Glutamatergic neuron (in vitro differentiated cells): ENCODE data around the gene FBXO3. TPM values are rescaled to one million over a fixed set of nuclear protein-coding genes. Genes with fewer than 3 reads are reported as not detected.

Source experiments
- DNase-seq: peaks from one replicate; pipeline ENCODE4 v3.0.0; 2022
- H3K27ac Mint-ChIP-seq: one replicate; pipeline ENCODE4 v1.8.0; 2020; ENCODE audit warnings: mild to moderate bottlenecking, mixed read lengths, inconsistent platforms; ENCODE audit not compliant: unreplicated experiment
- H3K27me3 Mint-ChIP-seq: one replicate; pipeline ENCODE4 v1.8.0; 2020; ENCODE audit warnings: mild to moderate bottlenecking, moderate library complexity, mixed read lengths, inconsistent platforms; ENCODE audit not compliant: unreplicated experiment
- H3K36me3 Mint-ChIP-seq: one replicate; pipeline ENCODE4 v1.8.0; 2020; ENCODE audit warnings: mild to moderate bottlenecking, mixed read lengths, inconsistent platforms; ENCODE audit not compliant: unreplicated experiment
- H3K4me1 Mint-ChIP-seq: one replicate; pipeline ENCODE4 v1.8.0; 2020; ENCODE audit warnings: mild to moderate bottlenecking, low read depth, mixed read lengths, inconsistent platforms; ENCODE audit not compliant: unreplicated experiment
- H3K4me3 Mint-ChIP-seq: one replicate; pipeline ENCODE4 v1.8.0; 2020; ENCODE audit warnings: mild to moderate bottlenecking, mixed read lengths, inconsistent platforms; ENCODE audit not compliant: unreplicated experiment
- H3K9me3 Mint-ChIP-seq: one replicate; pipeline ENCODE4 v1.8.0; 2020; ENCODE audit warnings: mild to moderate bottlenecking, moderate library complexity, mixed read lengths, inconsistent platforms; ENCODE audit not compliant: unreplicated experiment
- total RNA-seq: library from RNA; stranded (reverse); fragmentation: NEBNext Ultra II Directional; extraction: Animal tissue kit (Norgen Biotek cat#: 25700); gene quantifications from one replicate; pipeline ENCODE4 v1.2.1, GENCODE V29; 2021; ENCODE audit not compliant: unreplicated experiment
- TF ChIP-seq, protein P1 (sequence below): fragments of 200-600 bp; sonication (generic); IDR thresholded peaks from one replicate; pipeline ENCODE4 v1.5.0; 2021; ENCODE audit not compliant: partially characterized antibody, unreplicated experiment

FBXO3 gene
- total RNA-seq, 1 donor from 2014 or later = 30.5 TPM

DNA sequence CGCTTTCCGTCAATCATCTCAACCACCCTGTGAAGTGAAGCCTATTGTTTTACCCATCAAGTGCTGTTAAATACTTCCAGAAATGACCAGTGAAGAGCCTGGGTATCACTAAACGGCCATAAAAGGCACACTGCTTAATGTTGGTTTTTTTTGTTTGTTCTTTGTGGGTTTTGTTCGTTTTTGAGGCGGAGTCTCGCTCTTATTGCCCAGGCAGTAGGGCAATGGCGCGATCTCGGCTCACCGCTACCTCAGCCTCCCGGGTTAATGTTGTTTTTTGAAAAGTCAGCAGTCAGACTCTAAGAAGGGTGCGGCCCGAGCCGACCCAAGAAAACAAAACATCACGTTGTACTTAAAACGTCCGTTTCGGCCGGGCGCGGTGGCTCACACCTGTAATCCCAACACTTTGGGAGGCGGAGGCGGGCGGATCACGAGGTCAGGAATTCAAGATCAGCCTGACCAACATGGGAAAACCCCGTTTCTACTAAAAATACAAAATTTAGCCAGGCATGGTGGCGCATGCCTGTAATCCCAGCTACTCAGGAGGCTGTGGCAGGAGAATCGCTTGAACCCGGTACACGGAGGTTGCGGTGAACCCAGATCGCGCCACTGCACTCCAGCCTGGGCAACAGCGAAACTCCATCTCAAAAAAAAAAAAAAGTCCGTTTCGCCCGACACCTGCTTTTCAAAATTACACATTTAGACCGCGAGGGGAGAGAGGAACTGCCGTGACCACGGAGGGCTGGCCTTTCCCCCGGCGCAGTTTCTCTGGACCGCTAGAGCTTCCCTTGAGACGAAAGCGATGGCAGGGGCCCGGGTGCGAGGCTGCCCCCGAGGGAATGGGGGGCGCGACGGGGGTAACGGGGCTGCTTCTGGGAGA, 38.8 kb downstream of the FBXO3 start:
- peaks cover 18% of the 10 kb centered on the region for H3K4me1 Mint-ChIP-seq
- no peak overlapping the region for H3K27ac Mint-ChIP-seq
- H3K9me3 Mint-ChIP-seq = no peaks in the 10 kb centered on the region
- no peaks in the 10 kb centered on the region for H3K36me3 Mint-ChIP-seq
- TF ChIP-seq, protein P1, sequence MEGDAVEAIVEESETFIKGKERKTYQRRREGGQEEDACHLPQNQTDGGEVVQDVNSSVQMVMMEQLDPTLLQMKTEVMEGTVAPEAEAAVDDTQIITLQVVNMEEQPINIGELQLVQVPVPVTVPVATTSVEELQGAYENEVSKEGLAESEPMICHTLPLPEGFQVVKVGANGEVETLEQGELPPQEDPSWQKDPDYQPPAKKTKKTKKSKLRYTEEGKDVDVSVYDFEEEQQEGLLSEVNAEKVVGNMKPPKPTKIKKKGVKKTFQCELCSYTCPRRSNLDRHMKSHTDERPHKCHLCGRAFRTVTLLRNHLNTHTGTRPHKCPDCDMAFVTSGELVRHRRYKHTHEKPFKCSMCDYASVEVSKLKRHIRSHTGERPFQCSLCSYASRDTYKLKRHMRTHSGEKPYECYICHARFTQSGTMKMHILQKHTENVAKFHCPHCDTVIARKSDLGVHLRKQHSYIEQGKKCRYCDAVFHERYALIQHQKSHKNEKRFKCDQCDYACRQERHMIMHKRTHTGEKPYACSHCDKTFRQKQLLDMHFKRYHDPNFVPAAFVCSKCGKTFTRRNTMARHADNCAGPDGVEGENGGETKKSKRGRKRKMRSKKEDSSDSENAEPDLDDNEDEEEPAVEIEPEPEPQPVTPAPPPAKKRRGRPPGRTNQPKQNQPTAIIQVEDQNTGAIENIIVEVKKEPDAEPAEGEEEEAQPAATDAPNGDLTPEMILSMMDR = no peak
- peak overlapping the region; percentile 90 for H3K4me3 Mint-ChIP-seq
- no peaks in the 10 kb centered on the region for H3K27me3 Mint-ChIP-seq
- DNase-seq = peak; percentile 18

DNA sequence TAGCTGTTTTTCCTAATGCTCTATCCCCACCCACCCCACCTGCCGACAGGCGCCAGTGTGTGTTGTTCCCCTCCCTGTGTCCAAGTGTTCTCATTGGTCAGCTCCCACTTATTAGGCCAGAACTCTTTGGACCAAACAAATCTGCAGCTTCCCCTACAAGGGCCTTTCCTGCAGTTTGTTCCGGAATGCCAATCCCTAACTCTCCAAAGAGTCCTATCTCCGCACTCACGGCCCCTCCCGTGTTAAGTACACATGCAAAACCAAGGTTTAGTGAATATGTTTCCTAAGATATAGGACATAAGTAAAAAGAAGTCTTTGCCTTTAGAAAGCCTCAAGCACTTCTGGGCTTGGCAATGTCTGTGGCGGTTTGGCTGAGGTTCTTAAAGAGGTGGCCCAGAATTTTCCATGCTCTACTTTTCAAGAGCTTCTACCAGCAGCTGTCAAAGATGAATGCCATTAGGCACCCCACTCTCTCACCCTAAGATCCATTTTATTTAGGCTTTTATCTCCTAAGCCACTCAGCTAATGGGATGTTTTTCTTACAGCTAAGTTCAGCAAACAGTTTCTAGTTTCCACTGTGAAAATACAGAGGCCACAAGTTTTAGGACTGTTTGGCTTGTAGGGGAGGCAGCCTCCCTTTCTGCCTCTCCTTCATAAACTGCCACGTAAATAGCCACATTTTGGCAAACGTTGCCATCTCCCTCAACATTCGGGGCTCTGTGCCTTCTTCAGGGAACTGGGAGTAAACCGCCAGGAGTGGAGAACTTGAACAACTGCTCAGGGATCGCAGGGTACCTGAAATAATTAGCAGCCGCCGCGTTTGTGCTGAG, 39.7 kb downstream of the FBXO3 start:
- H3K27ac Mint-ChIP-seq = no peak overlapping the region
- no peaks in the 10 kb centered on the region for H3K9me3 Mint-ChIP-seq
- H3K36me3 Mint-ChIP-seq = no peaks in the 10 kb centered on the region
- TF ChIP-seq, protein P1 = no peak
- no peak for DNase-seq
- no peaks in the 10 kb centered on the region for H3K27me3 Mint-ChIP-seq
- peaks cover 18% of the 10 kb centered on the region for H3K4me1 Mint-ChIP-seq
- H3K4me3 Mint-ChIP-seq = peak overlapping the region; percentile 90

DNA sequence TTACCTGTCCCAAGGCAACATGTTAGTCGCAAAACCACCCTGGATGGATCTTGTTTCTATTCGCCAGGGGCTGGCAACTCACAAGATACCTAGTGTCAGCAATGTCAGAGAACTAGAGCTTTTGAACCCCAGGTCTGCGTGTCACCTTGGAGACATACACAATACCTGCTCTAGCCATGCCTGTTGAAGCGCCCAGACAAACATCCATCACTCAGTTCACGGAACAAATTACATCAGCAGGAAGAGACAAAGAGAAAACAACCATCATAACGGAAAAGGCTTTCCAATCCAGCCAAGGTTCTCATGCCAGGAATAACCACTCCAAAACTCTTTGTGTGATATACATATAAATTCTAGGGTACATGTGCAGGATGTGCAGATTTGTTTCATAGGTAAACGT, 40.3 kb downstream of the FBXO3 start:
- DNase-seq = no peak
- TF ChIP-seq, protein P1 = no peak
- Mint-ChIP-seq H3K36me3 (no peaks in the 10 kb centered on the region), H3K4me3 (peak overlapping the region; percentile 28), H3K27me3 (no peaks in the 10 kb centered on the region), H3K4me1 (peaks cover 21% of the 10 kb centered on the region), H3K27ac (no peak overlapping the region), H3K9me3 (no peaks in the 10 kb centered on the region)

DNA sequence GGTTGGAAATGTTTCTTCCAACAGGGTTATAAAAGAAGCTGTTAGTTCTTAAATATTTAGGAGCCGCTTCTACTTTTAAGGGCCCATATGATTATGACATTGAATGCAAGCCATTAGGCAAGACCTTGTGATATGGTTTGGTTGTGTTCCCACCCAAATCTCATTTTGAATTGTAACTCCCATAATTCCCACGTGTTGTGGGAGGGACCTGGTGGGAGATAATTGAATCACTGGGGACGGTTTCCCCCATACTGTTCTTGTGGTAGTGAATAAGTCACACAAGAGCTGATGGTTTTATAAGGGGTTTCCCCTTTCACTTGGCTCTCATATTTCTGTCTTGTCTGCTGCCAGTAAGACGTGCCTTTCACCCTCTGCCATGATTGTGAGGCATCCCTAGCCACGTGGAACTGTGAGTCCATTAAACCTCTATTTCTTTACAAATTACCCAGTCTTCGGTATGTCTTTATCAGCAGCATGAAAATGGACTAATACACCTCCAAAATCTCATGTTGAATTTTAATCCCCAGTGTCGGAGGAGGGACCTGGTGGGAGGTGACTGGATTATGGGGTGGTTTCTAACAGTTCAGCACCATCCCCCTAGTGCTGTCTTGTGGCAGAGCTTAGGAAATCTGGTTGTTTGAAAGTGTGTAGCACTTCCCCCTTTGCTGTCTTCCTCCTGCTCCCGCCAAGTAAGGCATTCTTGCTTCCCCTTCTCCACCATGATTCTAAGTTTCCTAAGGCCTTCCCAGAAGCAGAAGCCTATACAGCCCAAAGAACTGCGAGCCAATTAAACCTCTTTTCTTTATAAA, 42.4 kb downstream of the FBXO3 start:
- H3K4me3 Mint-ChIP-seq = no peak overlapping the region
- peaks cover 18% of the 10 kb centered on the region for H3K4me1 Mint-ChIP-seq
- H3K27me3 Mint-ChIP-seq = no peaks in the 10 kb centered on the region
- no peaks in the 10 kb centered on the region for H3K36me3 Mint-ChIP-seq
- H3K27ac Mint-ChIP-seq = peak overlapping the region; percentile 18
- H3K9me3 Mint-ChIP-seq = no peaks in the 10 kb centered on the region
- TF ChIP-seq, protein P1 = no peak
- DNase-seq = no peak
